Glomerular visceral epithelial cell (primary cell): ENCODE results near the gene WWC2.
"Not testable (repeated sequence)": the region's sequence is repeated elsewhere in the genome, so short reads cannot be mapped to it uniquely, and the experiment has no call there.

ENCODE experiments used
- DNase-seq: peaks from one replicate; pipeline ENCODE4 v3.0.0-alpha.2; 2016; ENCODE audit errors: extremely low spot score

WWC2 gene

GRCh38 chr4:183295711-183296110, 196.7 kb downstream of the WWC2 start:
- DNase-seq: no peak

DNA sequence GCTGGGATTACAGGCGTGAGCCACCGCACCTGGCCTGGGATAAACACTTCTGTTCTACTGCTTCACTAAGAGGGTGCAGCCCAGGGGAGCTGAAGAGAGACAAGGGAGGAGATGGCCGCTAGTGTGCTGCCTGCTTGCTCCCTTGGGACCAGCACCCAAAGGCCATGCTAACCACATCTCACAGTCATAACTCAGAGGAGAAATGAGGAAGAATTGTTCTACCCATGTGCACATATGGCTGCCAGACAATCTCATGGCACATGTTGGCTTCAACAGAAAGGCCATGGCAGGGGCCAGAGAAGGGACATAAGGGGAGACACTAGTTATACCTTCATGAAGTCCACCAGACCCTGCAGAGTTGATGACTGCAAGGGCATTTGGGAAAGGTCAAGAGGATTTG, 198.6 kb downstream of the WWC2 start:
- no peak for DNase-seq

DNA sequence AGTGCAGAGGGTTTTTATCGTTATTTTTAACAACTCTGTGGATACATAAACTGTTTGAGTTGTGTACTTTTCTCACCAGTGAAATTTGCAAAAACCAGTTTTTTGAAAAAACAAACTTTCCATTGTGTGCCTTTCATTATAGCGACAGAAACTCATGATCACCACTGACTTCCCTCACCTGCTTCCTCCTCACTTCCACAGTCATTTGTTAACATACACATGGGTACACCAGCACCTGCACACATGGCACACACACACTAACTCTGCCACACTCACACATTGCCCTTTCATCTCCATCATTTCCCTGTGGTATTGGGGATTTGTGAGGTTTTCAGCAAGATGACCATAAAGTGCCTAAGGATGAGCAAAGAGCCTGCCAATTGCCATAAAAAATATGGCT, 200.4 kb downstream of the WWC2 start:
- DNase-seq: no peak

- no peak for DNase-seq
Measured at GRCh38 chr4:183300070-183300469, 201.0 kb downstream of the WWC2 start.

GRCh38 chr4:183300655-183301054, 201.6 kb downstream of the WWC2 start:
- no peak for DNase-seq

DNA sequence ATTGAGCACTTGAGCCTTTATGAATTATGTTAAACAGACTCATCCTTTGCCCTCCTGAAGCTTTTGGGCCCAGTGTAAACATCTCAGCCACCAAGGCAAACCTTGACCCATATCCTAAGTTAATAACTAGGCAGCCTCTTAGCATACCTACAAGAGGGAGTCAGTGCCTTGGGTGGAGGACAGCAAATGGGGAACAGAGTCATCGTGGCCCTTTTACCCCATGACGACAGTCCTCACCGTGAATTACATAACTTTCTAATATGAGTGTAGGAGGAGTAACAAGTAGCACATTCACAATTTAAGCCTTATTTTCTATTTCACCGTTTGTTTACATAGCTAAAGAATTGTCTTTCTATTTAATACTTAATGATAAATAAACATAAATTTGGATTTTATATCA, 204.2 kb downstream of the WWC2 start:
- no peak for DNase-seq

DNA sequence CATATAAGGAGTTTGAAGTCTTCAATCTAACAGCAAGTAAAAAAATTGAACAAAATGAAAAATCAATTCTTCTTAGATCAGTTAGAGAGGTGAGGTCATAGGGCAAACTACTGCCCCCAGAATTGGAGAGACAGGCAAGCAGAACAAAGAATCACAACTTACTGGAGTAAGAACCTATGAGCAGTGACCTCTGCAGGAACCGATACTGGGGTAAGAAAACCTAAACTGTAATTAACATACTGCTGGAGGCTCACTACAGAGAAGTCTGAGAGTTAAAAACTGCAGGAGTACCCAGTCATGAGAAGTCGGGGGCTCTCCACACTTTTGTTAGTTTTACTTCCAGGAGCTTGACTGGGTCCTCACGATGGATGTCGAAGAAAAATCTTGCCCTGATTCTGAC, 205.0 kb downstream of the WWC2 start:
- DNase-seq: no peak

GRCh38 chr4:183304538-183304937, 205.5 kb downstream of the WWC2 start:
- no peak for DNase-seq

DNA sequence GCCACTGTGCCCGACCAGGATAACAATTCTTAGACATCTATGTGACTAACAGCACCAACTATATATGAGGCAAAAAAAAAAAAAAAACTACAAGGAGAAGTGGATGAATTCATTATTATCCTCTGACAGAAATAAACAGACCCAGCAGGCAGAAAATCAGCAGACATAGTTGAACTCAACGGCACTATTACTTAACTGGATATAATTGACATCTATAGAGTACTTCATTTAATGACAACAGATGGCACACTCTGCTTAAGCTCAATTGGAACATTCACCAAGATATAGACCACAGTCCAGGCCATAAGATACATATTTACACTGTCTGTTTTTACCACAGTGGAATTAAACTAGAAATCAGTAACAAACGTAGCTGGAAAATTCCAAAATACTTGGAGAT, 207.8 kb downstream of the WWC2 start:
- DNase-seq: no peak

- DNase-seq: no peak
Measured at GRCh38 chr4:183312841-183313240, 213.8 kb downstream of the WWC2 start.

DNA sequence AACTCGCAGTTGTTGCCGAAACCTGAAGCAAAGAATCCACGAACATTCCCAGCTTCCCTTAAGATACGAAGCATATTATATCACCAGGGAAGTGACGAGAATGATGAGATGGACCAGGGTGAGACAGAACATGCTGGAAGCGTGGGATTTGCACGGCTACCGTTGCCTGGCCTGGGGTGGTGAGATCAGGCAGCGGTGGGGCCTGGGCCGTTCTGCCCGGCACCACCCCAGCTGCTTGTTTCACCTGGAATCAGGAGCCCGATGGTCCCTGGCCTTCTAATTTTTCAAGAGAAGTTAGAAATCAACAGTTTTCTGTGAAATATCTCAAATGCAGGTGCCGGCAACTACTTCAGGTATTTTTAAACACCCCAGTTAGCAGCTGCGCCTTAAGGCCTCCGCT, 215.3 kb downstream of the WWC2 start:
- no peak for DNase-seq

GRCh38 chr4:183314806-183315205, 215.7 kb downstream of the WWC2 start:
- DNase-seq: no peak

GRCh38 chr4:183318656-183319055, 219.6 kb downstream of the WWC2 start:
- DNase-seq: no peak

DNA sequence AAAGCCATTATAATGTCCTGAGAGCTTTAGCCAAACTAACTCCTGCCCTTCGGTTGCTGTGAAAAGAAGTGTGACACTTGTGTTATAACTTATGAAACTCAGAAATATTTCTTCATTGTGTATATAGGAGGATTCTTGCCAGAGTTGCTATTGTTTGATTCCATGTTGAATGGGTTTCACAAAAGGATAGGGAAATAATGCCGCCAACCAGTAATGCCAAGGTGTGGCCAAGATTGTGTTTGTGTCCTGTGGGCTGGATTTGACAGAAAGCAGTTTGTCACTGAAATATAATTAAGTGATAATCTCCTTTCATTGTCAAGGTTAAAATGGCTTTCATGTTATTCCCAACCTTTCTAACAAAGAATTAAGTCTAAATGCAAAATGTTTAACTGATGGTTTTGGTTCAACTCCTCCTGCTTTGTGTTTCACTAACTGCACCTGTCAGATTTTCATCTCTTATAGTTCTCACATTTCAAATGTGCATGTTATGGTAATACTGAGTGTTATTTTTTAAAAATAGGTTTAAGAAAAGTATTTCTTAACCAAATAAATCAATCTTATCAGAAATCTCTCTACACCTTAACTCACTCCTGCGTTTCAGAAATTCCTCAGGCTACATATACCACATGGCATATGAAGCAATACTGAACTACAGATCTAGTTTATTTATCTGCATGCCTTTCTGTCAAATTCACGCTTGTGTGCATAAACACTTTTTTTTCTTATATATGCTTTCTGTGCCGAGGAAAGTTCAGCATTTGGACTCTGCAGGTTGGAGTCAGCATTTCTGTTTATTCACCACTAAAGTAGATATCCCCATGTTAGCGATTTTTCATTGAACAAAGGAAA, 221.4 kb downstream of the WWC2 start, which contains the start of gene CLDN22:
Gene CLDN22 (minus strand): TSS at position 66 of the 849 bp plus-strand sequence. CDS start 58 bp downstream, at position 8.
- DNase-seq: no peak

GRCh38 chr4:183321079-183321478, 222.0 kb downstream of the WWC2 start:
- DNase-seq: no peak

DNA sequence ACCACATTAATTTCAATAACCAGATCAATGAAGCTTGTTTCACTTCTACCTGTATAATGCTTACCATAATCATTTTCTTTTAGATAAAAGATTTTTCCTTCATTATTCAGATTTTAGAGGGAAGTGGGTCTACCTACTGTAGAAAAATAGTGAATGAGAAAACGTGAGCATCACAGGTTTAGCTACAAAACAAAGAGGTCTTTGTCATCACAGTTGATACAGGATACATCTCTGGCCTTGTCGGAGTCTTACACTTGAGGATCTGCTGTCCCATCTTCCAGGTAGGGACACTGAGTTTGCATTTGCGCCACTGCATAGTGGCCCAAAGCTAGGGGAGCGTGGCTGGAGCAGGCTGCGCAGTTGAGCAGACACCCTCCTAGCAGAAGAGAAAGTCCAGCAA, 222.5 kb downstream of the WWC2 start:
- DNase-seq: no peak

DNA sequence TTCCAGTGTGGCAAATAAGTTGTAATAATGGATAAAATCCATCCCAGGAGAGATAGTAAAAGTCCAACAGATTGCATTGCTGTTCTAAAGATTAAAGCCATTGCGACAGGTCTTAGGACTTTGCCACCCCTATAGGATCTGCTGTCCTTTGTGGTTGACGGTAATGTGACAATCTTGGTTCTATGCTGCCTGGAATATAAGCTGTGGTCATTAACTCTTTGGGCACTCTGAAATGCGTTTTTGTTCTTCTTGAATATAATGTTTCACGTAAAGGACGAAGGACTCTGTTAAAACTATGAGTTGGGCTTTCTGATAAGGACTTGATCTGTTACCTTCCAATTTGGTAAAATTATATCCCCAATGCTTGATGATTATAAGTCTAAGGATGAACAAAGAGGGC, 223.3 kb downstream of the WWC2 start, which contains the start of gene CLDN24:
Gene CLDN24 (minus strand): TSS at position 101 of the 400 bp plus-strand sequence. CDS start 0 bp downstream, at position 101.
- no peak for DNase-seq

DNA sequence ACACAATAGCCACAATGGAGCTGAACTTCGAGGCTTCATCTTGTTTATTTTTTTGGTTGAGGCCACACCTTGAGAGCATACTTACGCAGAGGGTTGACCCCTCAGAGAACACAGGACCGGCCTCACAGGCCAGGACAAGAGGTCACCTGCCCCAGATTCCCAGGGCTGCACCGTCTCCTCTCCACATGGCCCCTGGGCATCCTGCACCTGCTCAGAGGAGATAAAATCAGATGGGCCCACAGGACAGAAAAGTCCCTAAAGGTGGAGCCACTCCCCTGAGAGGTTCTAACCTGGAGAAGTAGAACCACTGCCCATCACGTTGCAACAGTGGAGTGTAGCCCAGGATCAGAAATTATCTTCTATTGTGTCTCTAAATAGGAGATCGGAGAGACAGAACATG, 224.2 kb downstream of the WWC2 start:
- DNase-seq: no peak

- not testable (repeated sequence) for DNase-seq
Measured at GRCh38 chr4:183324056-183324455, 225.0 kb downstream of the WWC2 start.

DNA sequence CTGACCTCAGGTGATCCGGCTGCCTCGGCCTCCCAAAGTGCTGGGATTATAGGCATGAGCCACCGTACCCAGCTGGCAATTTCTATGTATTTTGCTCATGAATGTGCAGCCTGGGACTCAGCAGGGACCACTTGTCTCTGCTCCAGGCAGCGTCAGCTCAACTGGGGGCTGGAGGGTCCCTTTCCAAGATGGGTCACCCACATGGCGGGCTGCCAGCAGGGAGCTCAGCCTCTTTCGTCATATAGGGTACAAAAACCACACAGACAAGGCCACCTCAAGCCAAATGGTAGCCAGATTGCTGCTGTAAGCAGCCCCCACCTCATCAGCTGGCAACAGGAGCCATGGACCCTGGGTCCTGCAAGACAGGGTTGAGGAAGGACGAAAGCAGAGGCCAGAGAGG, 225.6 kb downstream of the WWC2 start:
- no peak for DNase-seq

DNA sequence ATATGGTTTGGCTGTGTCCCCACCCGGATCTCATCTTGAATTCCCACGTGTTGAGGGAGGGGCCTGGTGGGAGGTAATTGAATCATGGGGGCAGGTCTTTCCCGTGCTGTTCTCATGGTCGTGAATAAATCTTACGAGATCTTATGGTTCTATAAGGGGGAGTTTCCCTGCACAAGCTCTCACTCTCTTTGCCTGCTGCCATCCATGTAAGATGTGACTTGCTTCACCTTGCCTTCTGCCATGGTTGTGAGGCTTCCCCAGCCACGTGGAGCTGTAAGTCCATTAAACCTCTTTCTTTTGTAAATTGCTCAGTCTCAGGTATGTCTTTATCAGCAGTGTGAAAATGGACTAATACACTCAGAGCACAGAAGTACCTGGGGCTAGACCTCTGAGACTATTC, 227.3 kb downstream of the WWC2 start:
- not testable (repeated sequence) for DNase-seq

DNA sequence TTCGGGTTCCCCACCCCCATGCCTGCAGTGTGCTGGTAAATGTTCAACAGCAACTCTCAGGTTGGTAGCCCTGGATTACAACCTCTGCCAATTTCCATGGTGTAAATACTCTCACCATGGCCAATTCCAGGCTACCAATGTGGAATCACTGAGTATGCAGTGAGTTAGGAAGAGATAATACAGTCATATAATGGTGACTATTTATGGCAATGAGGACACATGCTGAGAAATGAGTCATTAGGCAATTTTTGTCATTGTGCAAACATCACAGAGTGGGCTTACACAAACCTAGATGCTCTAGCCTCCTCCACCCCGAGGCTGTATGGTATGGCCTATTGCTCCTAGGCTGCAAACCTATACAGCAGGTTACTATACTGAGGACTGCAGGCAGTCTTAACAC, 227.8 kb downstream of the WWC2 start:
- DNase-seq: no peak

DNA sequence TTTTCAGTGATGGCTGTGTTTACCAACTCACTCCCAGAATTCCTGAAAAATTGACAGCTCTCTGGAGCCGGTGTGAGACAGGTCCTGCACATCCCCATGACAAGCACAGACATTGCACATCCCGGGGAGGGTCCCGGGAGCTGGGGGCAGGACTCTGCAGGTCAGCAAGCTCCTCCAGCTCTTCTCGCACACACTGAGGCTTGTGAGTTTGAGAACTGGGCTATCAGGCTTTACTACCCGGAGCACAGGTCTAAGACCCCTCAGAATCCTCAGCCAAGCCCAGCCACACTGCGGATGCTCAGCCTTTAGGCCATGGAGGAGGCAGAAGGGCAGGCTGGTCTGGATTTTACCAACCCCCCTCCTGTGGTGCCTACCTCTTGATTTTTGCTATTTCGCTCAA, 228.8 kb downstream of the WWC2 start:
- no peak for DNase-seq

GRCh38 chr4:183328832-183329231, 229.8 kb downstream of the WWC2 start:
- DNase-seq: no peak
